ENCODE data around the gene FOXP2. TPM values are rescaled to one million over a fixed set of nuclear protein-coding genes. Genes with fewer than 3 reads are reported as not detected.

Gene FOXP2
- total and polyA plus RNA-seq, 10 donors, result 0.09 to 5.9 (median 1.3) TPM

- no peak for DNase-seq
- Histone ChIP-seq H3K27me3 (replicated peaks in 1 of 7) (no peaks in the 10 kb centered on the region), H3K4me1 (no peaks in the 10 kb centered on the region), H3K4me3 (no peak overlapping the region), H3K27ac (no peak overlapping the region), H3K36me3 (no peaks in the 10 kb centered on the region), H3K9me3 (no peaks in the 10 kb centered on the region)
- intact Hi-C loops (cut with DNase I; ENCODE audit: low total_unique reads), result no loop called here
- TF ChIP-seq POLR2A (IDR thresholded peaks at IDR 0.05) (no peak), POLR2AphosphoS5 (IDR thresholded peaks at IDR 0.05) (no peak), CTCF (IDR thresholded peaks at IDR 0.05 in 8 of 11, conservative IDR thresholded peaks at IDR 0.05 in 3 of 11) (no peak)
Measured at GRCh38 chr7:114648117-114648516, 233.5 kb downstream of the FOXP2 start.

- 84 to 93% (median 90%) methylated on average over 4 of the region's 4 CpGs for WGBS, 5 donors
- no peak overlapping the region for H3K4me3 ChIP-seq
- TF ChIP-seq POLR2AphosphoS5 (IDR thresholded peaks at IDR 0.05) (no peak), CTCF (IDR thresholded peaks at IDR 0.05 in 8 of 11, conservative IDR thresholded peaks at IDR 0.05 in 3 of 11) (no peak), POLR2A (IDR thresholded peaks at IDR 0.05) (no peak)
- H3K27me3 ChIP-seq (replicated peaks in 1 of 7), result no peaks in the 10 kb centered on the region
- DNase-seq, result no peak
- H3K4me1 ChIP-seq, result no peaks in the 10 kb centered on the region
- no peak overlapping the region for H3K27ac ChIP-seq
- intact Hi-C loops (cut with DNase I; ENCODE audit: low total_unique reads), result no loop called here
- no peaks in the 10 kb centered on the region for H3K9me3 ChIP-seq
- H3K36me3 ChIP-seq, result no peaks in the 10 kb centered on the region
Measured at GRCh38 chr7:114648680-114649079, 234.1 kb downstream of the FOXP2 start.

GRCh38 chr7:114649689-114650088 is 235.1 kb downstream of the FOXP2 start:
- intact Hi-C loops (cut with DNase I; ENCODE audit: low total_unique reads), result no loop called here
- H3K36me3 ChIP-seq, result no peaks in the 10 kb centered on the region
- TF ChIP-seq POLR2A (IDR thresholded peaks at IDR 0.05), result no peak
- TF ChIP-seq CTCF (IDR thresholded peaks at IDR 0.05 in 8 of 11, conservative IDR thresholded peaks at IDR 0.05 in 3 of 11), result no peak
- no peak for TF ChIP-seq POLR2AphosphoS5 (IDR thresholded peaks at IDR 0.05)
- DNase-seq, result no peak
- 71 to 83% (median 76%) methylated on average over 3 of the region's 3 CpGs for WGBS, 5 donors
- no peak overlapping the region for H3K27ac ChIP-seq
- H3K27me3 ChIP-seq (replicated peaks in 1 of 7), result no peaks in the 10 kb centered on the region
- H3K4me3 ChIP-seq, result no peak overlapping the region
- no peaks in the 10 kb centered on the region for H3K4me1 ChIP-seq
- H3K9me3 ChIP-seq, result no peaks in the 10 kb centered on the region

- TF ChIP-seq POLR2AphosphoS5 (IDR thresholded peaks at IDR 0.05) (no peak), POLR2A (IDR thresholded peaks at IDR 0.05) (no peak), CTCF (IDR thresholded peaks at IDR 0.05 in 8 of 11, conservative IDR thresholded peaks at IDR 0.05 in 3 of 11) (no peak)
- Histone ChIP-seq H3K4me1 (no peaks in the 10 kb centered on the region), H3K27ac (no peak overlapping the region), H3K9me3 (no peaks in the 10 kb centered on the region), H3K36me3 (no peaks in the 10 kb centered on the region), H3K4me3 (no peak overlapping the region), H3K27me3 (replicated peaks in 1 of 7) (no peaks in the 10 kb centered on the region)
- no peak for DNase-seq
- intact Hi-C loops (cut with DNase I; ENCODE audit: low total_unique reads), result no loop called here
Measured at GRCh38 chr7:114650491-114650890, 235.9 kb downstream of the FOXP2 start.
